H9 (cell line): ENCODE measurements around the gene GRIK1. TPM values are rescaled to one million over a fixed set of nuclear protein-coding genes. Genes with fewer than 3 reads are reported as not detected.

Experiments
- DNase-seq: peaks from one replicate; pipeline ENCODE4 v3.0.0-alpha.2; 2017
- H2AFZ ChIP-seq: one replicate; pipeline ENCODE4 v1.6.1; 2013; ENCODE audit warnings: mild to moderate bottlenecking, low read length, control low read depth, moderate library complexity
- H2AK5ac ChIP-seq: 2 replicates; pipeline ENCODE4 v1.6.1; 2013; ENCODE audit warnings: low read length, control low read depth, mixed read lengths; ENCODE audit not compliant: insufficient read length
- H2BK120ac ChIP-seq: one replicate; pipeline ENCODE4 v1.6.1; 2013; ENCODE audit warnings: low read depth, mild to moderate bottlenecking, low read length, control low read depth, inconsistent platforms; ENCODE audit not compliant: poor library complexity, severe bottlenecking
- H2BK12ac ChIP-seq: 2 replicates; pipeline ENCODE4 v1.6.1; 2013; ENCODE audit warnings: low read length, control low read depth, mixed read lengths, low read depth; ENCODE audit not compliant: insufficient read length
- H2BK15ac ChIP-seq: 2 replicates; pipeline ENCODE4 v1.6.1; 2013; ENCODE audit warnings: low read depth, low read length, control low read depth
- H2BK20ac ChIP-seq: one replicate; pipeline ENCODE4 v1.6.1; 2013; ENCODE audit warnings: low read depth, mild to moderate bottlenecking, low read length, control low read depth, inconsistent platforms; ENCODE audit not compliant: poor library complexity, severe bottlenecking
- H2BK5ac ChIP-seq: 2 replicates; pipeline ENCODE4 v1.6.1; 2013; ENCODE audit warnings: low read length, control low read depth, mixed read lengths; ENCODE audit not compliant: insufficient read length
- H3K14ac ChIP-seq: 2 replicates; pipeline ENCODE4 v1.6.1; 2013; ENCODE audit warnings: low read length, control low read depth; ENCODE audit not compliant: insufficient read depth
- H3K18ac ChIP-seq: 2 replicates; pipeline ENCODE4 v1.6.1; 2013; ENCODE audit warnings: low read depth, mild to moderate bottlenecking, mixed read lengths, low read length, control low read depth; ENCODE audit not compliant: insufficient read length
- H3K23ac ChIP-seq: 2 replicates; pipeline ENCODE4 v1.6.1; 2013; ENCODE audit warnings: low read length, control low read depth, mixed read lengths, low read depth; ENCODE audit not compliant: insufficient read length
- H3K23me2 ChIP-seq: 2 replicates; pipeline ENCODE4 v1.6.1; 2013; ENCODE audit warnings: low read depth, mild to moderate bottlenecking, mixed read lengths, low read length, control low read depth; ENCODE audit not compliant: insufficient read length, poor library complexity, severe bottlenecking
- H3K27ac ChIP-seq: 2 replicates; pipeline ENCODE4 v1.5.1; 2013; ENCODE audit warnings: low read length, control low read depth, mixed read lengths, low read depth; ENCODE audit not compliant: insufficient read length
- H3K27me3 ChIP-seq: 2 replicates; pipeline ENCODE4 v1.6.1; 2013; ENCODE audit warnings: low read length, control low read depth, inconsistent platforms; ENCODE audit not compliant: insufficient read depth
- H3K4ac ChIP-seq: 2 replicates; pipeline ENCODE4 v1.6.1; 2013; ENCODE audit warnings: low read depth, mild to moderate bottlenecking, control low read depth, inconsistent platforms, low read length, moderate library complexity
- H3K4me1 ChIP-seq: 2 replicates; pipeline ENCODE4 v1.6.1; 2013; ENCODE audit warnings: low read length, control low read depth, inconsistent platforms; ENCODE audit not compliant: insufficient read depth
- H3K4me2 ChIP-seq: 2 replicates; pipeline ENCODE4 v1.6.1; 2013; ENCODE audit warnings: low read length, control low read depth, mixed read lengths; ENCODE audit not compliant: insufficient read length, insufficient read depth
- H3K56ac ChIP-seq: 2 replicates; pipeline ENCODE4 v1.6.1; 2013; ENCODE audit warnings: low read depth, mild to moderate bottlenecking, mixed read lengths, low read length, control low read depth; ENCODE audit not compliant: insufficient read length
- H3K79me1 ChIP-seq: 2 replicates; pipeline ENCODE4 v1.6.1; 2013; ENCODE audit warnings: low read depth, mild to moderate bottlenecking, moderate library complexity, low read length, control low read depth, inconsistent platforms; ENCODE audit not compliant: insufficient read depth, poor library complexity, severe bottlenecking
- H3K79me2 ChIP-seq: 2 replicates; pipeline ENCODE4 v1.6.1; 2013; ENCODE audit warnings: low read length, control low read depth, inconsistent platforms; ENCODE audit not compliant: insufficient read depth
- H3K9ac ChIP-seq: 2 replicates; pipeline ENCODE4 v1.6.1; 2013; ENCODE audit warnings: low read length, control low read depth, mixed read lengths; ENCODE audit not compliant: insufficient read length; ENCODE audit errors: extremely low read depth
- H3K9me3 ChIP-seq: one replicate; pipeline ENCODE4 v1.6.1; 2013; ENCODE audit warnings: low read depth, low read length, inconsistent platforms; ENCODE audit not compliant: control insufficient read depth
- H3T11ph ChIP-seq: one replicate; pipeline ENCODE4 v1.6.1; 2013; ENCODE audit warnings: mild to moderate bottlenecking, low read length, control low read depth, inconsistent platforms
- H4K20me1 ChIP-seq: one replicate; pipeline ENCODE4 v1.6.1; 2013; ENCODE audit not compliant: control insufficient read depth, insufficient read length, insufficient read depth
- H4K5ac ChIP-seq: 2 replicates; pipeline ENCODE4 v1.6.1; 2013; ENCODE audit warnings: low read depth, mild to moderate bottlenecking, mixed read lengths, low read length, control low read depth; ENCODE audit not compliant: insufficient read length
- H4K8ac ChIP-seq: replicated peaks from 2 replicates; pipeline ENCODE4 v1.6.1; 2013; ENCODE audit warnings: low read length, control low read depth, mixed read lengths, low read depth; ENCODE audit not compliant: insufficient read length
- H4K91ac ChIP-seq: 2 replicates; pipeline ENCODE4 v1.6.1; 2013; ENCODE audit warnings: low read depth, mild to moderate bottlenecking, moderate library complexity, mixed read lengths, low read length, control low read depth; ENCODE audit not compliant: insufficient read length
- H3K27ac Mint-ChIP-seq, 3 experiments: 2 replicates in 2 of 3; 3 replicates in 1 of 3; pipeline ENCODE4 v1.8.0; 2020 to 2021; ENCODE audit warnings: mixed read lengths in 3 of 3, mild to moderate bottlenecking in 1 of 3, moderate library complexity in 1 of 3
- H3K27me3 Mint-ChIP-seq: 2 replicates; pipeline ENCODE4 v1.8.0; 2021; ENCODE audit warnings: low read depth, mild to moderate bottlenecking, moderate library complexity, mixed read lengths
- H3K36me3 Mint-ChIP-seq, 3 experiments: 2 replicates in 2 of 3; 3 replicates in 1 of 3; pipeline ENCODE4 v1.8.0; 2020 to 2021; ENCODE audit warnings: low read depth in 3 of 3, mixed read lengths in 3 of 3; ENCODE audit not compliant: insufficient read depth in 1 of 3
- H3K4me1 Mint-ChIP-seq, 2 experiments: 2 replicates each; pipeline ENCODE4 v1.8.0; 2020; ENCODE audit warnings: mixed read lengths in 2 of 2
- H3K4me3 Mint-ChIP-seq, 2 experiments: 2 replicates in 1 of 2; 3 replicates in 1 of 2; pipeline ENCODE4 v1.8.0; 2020 to 2021; ENCODE audit warnings: mild to moderate bottlenecking in 2 of 2, mixed read lengths in 2 of 2, moderate library complexity in 1 of 2
- H3K9me3 Mint-ChIP-seq, 2 experiments: 2 replicates in 1 of 2; 3 replicates in 1 of 2; pipeline ENCODE4 v1.8.0; 2020; ENCODE audit warnings: mild to moderate bottlenecking in 2 of 2, mixed read lengths in 2 of 2, moderate library complexity in 1 of 2
- WGBS: extraction: QIAGEN DNeasy Blood & Tissue Kit; methylation state at CpG from one replicate; pipeline ENCODE4 v1.1.7; 2013; ENCODE audit warnings: missing lambda C conversion rate, low lambda C conversion rate, mixed read lengths; ENCODE audit not compliant: insufficient read length; ENCODE audit errors: extremely low coverage; 5-methylcytosine and 5-hydroxymethylcytosine counted together
- total RNA-seq: library from RNA; stranded (reverse); gene quantifications from 2 replicates; pipeline ENCODE4 v1.2.1, GENCODE V29; 2021
- TF ChIP-seq, protein P1 (sequence below): fragments of 200-600 bp; sonication (generic); conservative IDR thresholded peaks from 3 replicates; pipeline ENCODE4 v1.8.0; 2021; ENCODE audit warnings: antibody characterized with exemption, mild to moderate bottlenecking

The GRIK1 gene
- total RNA-seq, 1 experiment from 2014 or later, result not detected

DNA sequence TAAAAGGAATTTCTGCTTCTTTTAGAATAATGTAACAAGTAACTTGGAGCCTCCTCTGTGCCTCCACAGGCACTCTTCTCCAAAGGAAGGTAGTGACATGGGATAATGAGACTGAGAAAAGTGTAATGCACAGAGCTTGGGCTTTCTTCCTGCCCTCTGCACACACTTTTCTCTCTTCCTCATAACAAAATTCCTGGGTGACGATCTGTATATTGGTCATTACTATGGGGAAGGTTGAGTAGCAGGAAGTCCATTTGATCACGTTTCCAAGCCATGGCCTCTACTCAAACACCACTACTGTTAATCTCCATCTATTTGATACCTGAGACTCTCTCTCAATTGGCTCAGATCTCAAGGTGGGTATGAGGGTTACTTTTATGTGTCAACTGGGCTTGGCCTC, 113.9 kb downstream of the GRIK1 start:
- TF ChIP-seq, protein P1, sequence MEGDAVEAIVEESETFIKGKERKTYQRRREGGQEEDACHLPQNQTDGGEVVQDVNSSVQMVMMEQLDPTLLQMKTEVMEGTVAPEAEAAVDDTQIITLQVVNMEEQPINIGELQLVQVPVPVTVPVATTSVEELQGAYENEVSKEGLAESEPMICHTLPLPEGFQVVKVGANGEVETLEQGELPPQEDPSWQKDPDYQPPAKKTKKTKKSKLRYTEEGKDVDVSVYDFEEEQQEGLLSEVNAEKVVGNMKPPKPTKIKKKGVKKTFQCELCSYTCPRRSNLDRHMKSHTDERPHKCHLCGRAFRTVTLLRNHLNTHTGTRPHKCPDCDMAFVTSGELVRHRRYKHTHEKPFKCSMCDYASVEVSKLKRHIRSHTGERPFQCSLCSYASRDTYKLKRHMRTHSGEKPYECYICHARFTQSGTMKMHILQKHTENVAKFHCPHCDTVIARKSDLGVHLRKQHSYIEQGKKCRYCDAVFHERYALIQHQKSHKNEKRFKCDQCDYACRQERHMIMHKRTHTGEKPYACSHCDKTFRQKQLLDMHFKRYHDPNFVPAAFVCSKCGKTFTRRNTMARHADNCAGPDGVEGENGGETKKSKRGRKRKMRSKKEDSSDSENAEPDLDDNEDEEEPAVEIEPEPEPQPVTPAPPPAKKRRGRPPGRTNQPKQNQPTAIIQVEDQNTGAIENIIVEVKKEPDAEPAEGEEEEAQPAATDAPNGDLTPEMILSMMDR, result no peak
- H3K18ac ChIP-seq, result no peak overlapping the region

More for the DNA sequence above, 113.9 kb downstream of the GRIK1 start:
- no peak overlapping the region for H3K23ac ChIP-seq
- Mint-ChIP-seq H3K36me3 (peaks cover 0 to 5% (median 0%) of the 10 kb centered on the region in 3 experiments; a peak in 2 of 7 replicates), H3K27ac (peak overlapping the region in 1 of 3 experiments; percentile 48; a peak in 1 of 7 replicates), H3K9me3 (peaks cover 4 to 6% of the 10 kb centered on the region in 2 experiments; a peak in 4 of 5 replicates), H3K4me3 (no peak overlapping the region), H3K4me1 (no peaks in the 10 kb centered on the region), H3K27me3 (no peaks in the 10 kb centered on the region)
- H4K20me1 ChIP-seq, result no peaks in the 10 kb centered on the region
- no peak overlapping the region for H3K56ac ChIP-seq
- no peaks in the 10 kb centered on the region for H3K79me1 ChIP-seq
- H3K79me2 ChIP-seq, result no peaks in the 10 kb centered on the region
- no peaks in the 10 kb centered on the region for H3K9me3 ChIP-seq
- no peak overlapping the region for H4K8ac ChIP-seq
- no peak overlapping the region for H2BK12ac ChIP-seq
- H3K4ac ChIP-seq, result no peak overlapping the region
- H4K5ac ChIP-seq, result no peak overlapping the region
- H3K23me2 ChIP-seq, result no peaks in the 10 kb centered on the region
- H2BK15ac ChIP-seq, result no peak overlapping the region
- DNase-seq, result no peak
- H2BK20ac ChIP-seq, result no peak overlapping the region
- no peak overlapping the region for H2AFZ ChIP-seq
- H2BK120ac ChIP-seq, result no peak overlapping the region
- H3K27me3 ChIP-seq, result no peaks in the 10 kb centered on the region
- no peak overlapping the region for H2BK5ac ChIP-seq
- no peak overlapping the region for H2AK5ac ChIP-seq
- no peaks in the 10 kb centered on the region for H3K4me1 ChIP-seq
- no peak overlapping the region for H4K91ac ChIP-seq
- H3K27ac ChIP-seq, result no peak overlapping the region
- no peak overlapping the region for H3K9ac ChIP-seq
- H3K4me2 ChIP-seq, result no peak overlapping the region
- H3K14ac ChIP-seq, result no peak overlapping the region
- no peak overlapping the region for H3T11ph ChIP-seq
- WGBS, result no CpG with 5 or more reads among the region's 2 CpGs
